ENCODE data around the gene AFF1. TPM values are rescaled to one million over a fixed set of nuclear protein-coding genes. Genes with fewer than 3 reads are reported as not detected.

AFF1 gene
- total RNA-seq, 1 donor from 2014 or later, result 34.1 TPM

GRCh38 chr4:87089368-87089767 is 154.6 kb downstream of the AFF1 start:
- no peak for DNase-seq (ENCODE audit: low read depth, low spot score)
- H3K27ac Mint-ChIP-seq (ENCODE audit: unreplicated experiment), result no peak overlapping the region
- no peak for TF ChIP-seq CTCF (conservative IDR thresholded peaks at IDR 0.05)
- H3K27me3 Mint-ChIP-seq (ENCODE audit: low read depth), result no peaks in the 10 kb centered on the region
- no peaks in the 10 kb centered on the region for H3K9me3 Mint-ChIP-seq
- H3K4me3 Mint-ChIP-seq, result no peak overlapping the region
- peaks cover 14% of the 10 kb centered on the region for H3K4me1 Mint-ChIP-seq
- H3K36me3 Mint-ChIP-seq (ENCODE audit: low read depth), result peaks cover 2% of the 10 kb centered on the region

GRCh38 chr4:87090305-87090704 is 155.5 kb downstream of the AFF1 start:
- Mint-ChIP-seq H3K27ac (ENCODE audit: unreplicated experiment) (no peak overlapping the region), H3K36me3 (ENCODE audit: low read depth) (no peaks in the 10 kb centered on the region), H3K9me3 (no peaks in the 10 kb centered on the region), H3K4me3 (no peak overlapping the region), H3K27me3 (ENCODE audit: low read depth) (no peaks in the 10 kb centered on the region), H3K4me1 (peaks cover 14% of the 10 kb centered on the region)
- no peak for DNase-seq (ENCODE audit: low read depth, low spot score)
- no peak for TF ChIP-seq CTCF (conservative IDR thresholded peaks at IDR 0.05)

- Mint-ChIP-seq H3K4me3 (no peak overlapping the region), H3K4me1 (peaks cover 13% of the 10 kb centered on the region), H3K9me3 (no peaks in the 10 kb centered on the region), H3K27ac (ENCODE audit: unreplicated experiment) (no peak overlapping the region), H3K36me3 (ENCODE audit: low read depth) (no peaks in the 10 kb centered on the region), H3K27me3 (ENCODE audit: low read depth) (no peaks in the 10 kb centered on the region)
- no peak for TF ChIP-seq CTCF (conservative IDR thresholded peaks at IDR 0.05)
- DNase-seq (ENCODE audit: low read depth, low spot score), result no peak
Observed at GRCh38 chr4:87092389-87093141, 157.8 kb downstream of the AFF1 start.

GRCh38 chr4:87093443-87094123 is 158.8 kb downstream of the AFF1 start:
- TF ChIP-seq CTCF (conservative IDR thresholded peaks at IDR 0.05), result peak; percentile 74
- peak overlapping the region; percentile 32 for H3K4me3 Mint-ChIP-seq
- no peaks in the 10 kb centered on the region for H3K9me3 Mint-ChIP-seq
- H3K36me3 Mint-ChIP-seq (ENCODE audit: low read depth), result no peaks in the 10 kb centered on the region
- H3K27me3 Mint-ChIP-seq (ENCODE audit: low read depth), result no peaks in the 10 kb centered on the region
- peak; percentile 45 for DNase-seq (ENCODE audit: low read depth, low spot score)
- peak overlapping the region; percentile 46 for H3K27ac Mint-ChIP-seq (ENCODE audit: unreplicated experiment)
- peaks cover 21% of the 10 kb centered on the region for H3K4me1 Mint-ChIP-seq

GRCh38 chr4:87097075-87097474 is 162.3 kb downstream of the AFF1 start:
- no peaks in the 10 kb centered on the region for H3K27me3 Mint-ChIP-seq (ENCODE audit: low read depth)
- H3K36me3 Mint-ChIP-seq (ENCODE audit: low read depth), result peaks cover 3% of the 10 kb centered on the region
- no peak for DNase-seq (ENCODE audit: low read depth, low spot score)
- no peaks in the 10 kb centered on the region for H3K9me3 Mint-ChIP-seq
- no peak overlapping the region for H3K4me3 Mint-ChIP-seq
- peaks cover 40% of the 10 kb centered on the region for H3K4me1 Mint-ChIP-seq
- no peak for TF ChIP-seq CTCF (conservative IDR thresholded peaks at IDR 0.05)
- no peak overlapping the region for H3K27ac Mint-ChIP-seq (ENCODE audit: unreplicated experiment)
